ENCODE results near the gene KMT5C.

- no peak for TF ChIP-seq CTCF (conservative IDR thresholded peaks at IDR 0.05; ENCODE audit: low read depth in 2 of 2)
- no peak for TF ChIP-seq REST (IDR thresholded peaks at IDR 0.05; ENCODE audit: unreplicated experiment)
- no peak for TF ChIP-seq EZH2phosphoT487 (IDR thresholded peaks at IDR 0.05; ENCODE audit: unreplicated experiment)
- TF ChIP-seq EZH2 (IDR thresholded peaks at IDR 0.05; ENCODE audit: low read depth, unreplicated experiment), result peak; percentile 65
- TF ChIP-seq POLR2AphosphoS5 (IDR thresholded peaks at IDR 0.05; ENCODE audit: low read depth), result 0 out of 2 replicates have a peak, but pooled peaks have one; percentile 15
- no peak for TF ChIP-seq JUNB (IDR thresholded peaks at IDR 0.05; ENCODE audit: unreplicated experiment)
- TF ChIP-seq CREB1 (CRISPR knock-in tag; IDR thresholded peaks at IDR 0.05; ENCODE audit: low read depth), result no peak
- TF ChIP-seq ETS1 (IDR thresholded peaks at IDR 0.05), result no peak
- TF ChIP-seq STAT1 (IDR thresholded peaks at IDR 0.05; ENCODE audit: unreplicated experiment), result no peak
- no peak for TF ChIP-seq ZNF331 (CRISPR knock-in tag; IDR thresholded peaks at IDR 0.05; ENCODE audit: low read depth)
Observed at GRCh38 chr19:55370305-55370988, 30.8 kb downstream of the KMT5C start, which contains the start of gene IL11.

All from GM23338 (cell line).